GM19099 (cell line): ENCODE results near the gene VCL.

ENCODE experiments used
- POLR2A ChIP-seq: IDR thresholded peaks from 3 replicates; pipeline ENCODE4 v1.6.1; 2011; ENCODE audit warnings: low read depth; ENCODE audit not compliant: insufficient read length; ENCODE audit errors: extremely low read depth

Gene VCL

DNA sequence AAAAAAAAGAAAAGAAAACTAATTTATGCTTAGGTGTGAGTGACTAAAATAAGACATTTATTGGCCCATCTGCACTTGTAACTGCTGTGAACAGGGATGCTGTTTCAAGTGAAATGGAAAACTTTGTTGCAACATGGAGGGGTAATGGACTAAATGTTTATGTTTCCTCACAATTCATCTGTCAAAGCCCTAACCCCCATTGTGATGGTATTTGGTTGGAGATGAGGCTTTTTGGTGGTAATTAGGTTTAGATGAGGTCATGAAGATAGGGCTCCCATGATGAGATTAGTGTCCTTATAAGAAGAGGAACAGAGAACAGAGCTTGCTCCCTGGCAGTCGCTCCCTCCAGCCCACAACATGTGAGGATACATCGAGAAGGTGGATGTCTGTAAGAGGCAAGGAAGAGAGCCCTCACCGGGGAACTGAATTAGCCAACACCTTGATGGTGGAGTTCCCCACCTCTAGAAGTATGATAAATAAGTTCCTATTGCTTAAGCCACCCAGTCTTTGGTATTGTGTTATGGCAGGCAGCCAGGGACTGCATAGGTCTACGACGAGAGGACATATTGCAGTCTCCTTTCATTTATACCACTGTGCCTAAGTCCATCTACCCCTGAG is 28.6 kb upstream of the VCL start:
- TF ChIP-seq POLR2A = no peak

- no peak for TF ChIP-seq POLR2A
Measured at GRCh38 chr10:73970845-73971244, 27.1 kb upstream of the VCL start.

- no peak for TF ChIP-seq POLR2A
Measured at GRCh38 chr10:73971636-73972354, 26.1 kb upstream of the VCL start.

GRCh38 chr10:73973427-73973826 is 24.5 kb upstream of the VCL start:
- no peak for TF ChIP-seq POLR2A

DNA sequence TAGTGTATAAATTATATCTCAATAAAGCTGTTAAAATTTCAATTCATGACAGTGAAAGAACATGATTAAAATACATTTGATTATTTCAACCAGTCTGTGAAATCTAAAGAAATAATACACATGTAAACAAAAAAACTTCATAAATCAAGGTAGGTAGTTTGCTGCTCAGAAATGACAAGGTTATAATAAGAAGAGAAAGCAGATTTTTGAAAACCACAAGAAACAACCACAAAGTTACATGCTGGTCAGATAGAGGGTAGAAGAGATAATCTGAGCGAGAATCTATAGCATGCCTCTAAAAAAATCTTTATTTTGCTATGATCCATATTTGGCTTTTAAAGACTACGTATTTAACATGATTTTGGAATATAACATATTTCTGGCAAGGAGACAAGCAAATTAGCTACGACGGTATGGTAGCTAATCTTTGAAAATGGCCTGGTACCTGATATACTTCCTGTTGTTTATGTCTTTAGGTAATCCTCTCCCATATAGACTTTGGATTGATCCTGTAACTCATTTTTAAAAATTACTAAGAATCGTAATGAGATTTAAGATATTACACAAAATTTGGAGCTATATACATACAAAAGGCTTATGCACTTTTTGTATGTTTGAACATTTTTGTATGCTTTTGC is 23.5 kb upstream of the VCL start:
- TF ChIP-seq POLR2A = no peak

DNA sequence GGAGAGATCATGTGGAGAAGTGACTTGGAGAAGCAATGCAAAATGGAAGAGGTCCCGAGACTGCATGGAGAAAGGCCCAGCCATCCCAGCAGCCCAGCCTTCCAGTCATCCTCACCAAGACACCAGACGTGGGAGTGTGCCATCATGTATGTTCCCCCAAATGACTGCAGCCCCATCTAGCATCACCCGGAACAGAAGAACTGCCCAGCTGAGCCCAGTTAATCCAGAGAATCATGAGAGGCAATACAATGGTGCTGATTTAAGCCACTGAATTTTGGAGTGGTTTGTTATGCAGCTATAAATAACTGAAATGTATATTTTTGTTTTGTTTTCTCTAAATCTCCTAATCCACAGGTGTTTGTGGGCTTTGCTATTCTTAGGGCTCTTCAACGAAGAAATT is 22.5 kb upstream of the VCL start:
- no peak for TF ChIP-seq POLR2A

DNA sequence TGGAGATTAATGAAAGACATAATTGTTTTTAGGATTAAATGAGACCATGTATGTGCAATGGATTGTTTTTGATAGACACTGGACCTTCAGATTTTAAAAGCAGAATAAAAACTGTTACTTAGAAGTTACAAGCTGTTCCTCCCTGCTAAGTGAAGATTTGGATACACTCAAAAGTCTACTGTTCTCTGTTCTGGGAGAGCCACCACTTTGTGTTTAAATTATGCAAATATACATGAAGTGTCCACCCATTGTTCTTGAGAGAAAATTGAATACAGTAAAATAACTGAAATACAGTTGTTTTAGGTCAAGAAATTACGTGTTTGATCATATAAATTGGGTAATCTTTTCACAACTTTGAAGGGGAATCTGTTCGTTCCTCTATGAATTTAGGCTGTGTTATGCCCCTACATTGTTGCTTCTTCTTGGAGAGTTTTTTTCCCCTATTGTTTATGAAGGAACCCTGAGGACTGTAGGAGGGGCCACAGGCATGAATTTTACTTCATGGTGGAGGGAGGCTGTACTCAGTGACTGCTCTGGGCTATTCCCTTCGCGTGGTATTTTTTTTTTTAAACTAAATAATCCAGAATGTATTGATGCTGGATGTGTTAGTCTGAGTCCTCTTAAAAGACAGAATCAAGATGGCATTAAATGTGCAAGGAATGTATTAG is 18.6 kb upstream of the VCL start:
- TF ChIP-seq POLR2A = no peak

DNA sequence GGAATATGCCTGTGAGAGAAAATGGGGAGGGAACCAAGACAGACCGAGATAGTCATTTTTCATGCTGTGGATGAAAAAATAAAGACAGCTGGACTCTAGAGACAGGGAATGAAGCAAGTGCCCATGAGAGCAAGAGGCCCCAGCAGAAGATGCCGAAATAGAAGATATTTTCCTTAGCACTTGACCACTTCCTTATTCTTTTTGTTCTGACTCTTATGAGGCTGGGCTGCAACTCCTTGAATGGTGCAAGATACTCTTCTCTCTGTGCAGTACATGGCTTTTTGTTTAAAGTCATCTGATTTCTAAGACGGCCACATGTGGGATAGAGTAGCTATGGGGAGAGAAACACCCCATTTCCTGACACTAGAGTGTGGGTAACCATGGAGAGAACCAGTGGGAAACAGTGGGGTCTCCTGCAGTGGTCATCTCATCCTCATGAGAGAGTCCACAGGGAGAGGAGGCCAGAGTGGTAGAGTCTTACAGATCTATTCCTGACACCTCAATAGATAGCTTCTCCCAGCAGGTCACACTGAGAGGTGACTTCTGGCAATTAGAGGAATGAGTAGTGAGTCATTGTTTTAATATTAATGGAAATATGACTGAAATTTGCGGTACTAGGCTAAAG is 18.0 kb upstream of the VCL start:
- no peak for TF ChIP-seq POLR2A

GRCh38 chr10:73981812-73982211 is 16.1 kb upstream of the VCL start:
- TF ChIP-seq POLR2A = no peak

GRCh38 chr10:73983096-73984047 is 14.5 kb upstream of the VCL start:
- TF ChIP-seq POLR2A = no peak

- no peak for TF ChIP-seq POLR2A
Measured at GRCh38 chr10:73989594-73990150, 8.2 kb upstream of the VCL start.

GRCh38 chr10:73991203-73991883 is 6.6 kb upstream of the VCL start:
- TF ChIP-seq POLR2A = no peak

DNA sequence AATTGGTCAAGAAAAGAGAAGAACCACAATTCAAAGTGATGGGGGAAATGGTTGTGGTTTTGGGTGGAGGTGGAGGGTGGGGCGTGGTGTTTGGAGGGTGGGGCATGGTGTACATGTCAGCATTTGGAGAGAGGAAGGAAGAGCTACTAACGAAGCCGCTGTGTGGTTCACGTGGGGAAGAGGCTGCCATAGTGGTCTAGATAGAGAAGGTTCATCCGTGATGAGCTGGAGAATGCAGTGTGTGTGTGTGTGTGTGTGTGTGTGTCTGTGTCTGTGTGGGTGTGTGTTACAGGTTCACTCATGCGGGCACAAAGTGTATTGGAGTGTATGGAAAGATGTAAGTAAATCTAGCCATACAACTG is 6.1 kb upstream of the VCL start:
- no peak for TF ChIP-seq POLR2A
